K562 (cell line): ENCODE data around the gene C2CD2. TPM values are rescaled to one million over a fixed set of nuclear protein-coding genes. Genes with fewer than 3 reads are reported as not detected.

Experiments
- HDAC2 ChIP-seq: fragments of 450-650 bp; IDR thresholded peaks from 2 replicates; pipeline ENCODE4 v1.6.1; 2016; ENCODE audit warnings: mild to moderate bottlenecking
- RBM25 ChIP-seq: fragments of 200-400 bp; formaldehyde crosslinking; IDR thresholded peaks from 2 replicates; pipeline ENCODE4 v1.6.1; 2018; ENCODE audit warnings: low read length, low read depth, moderate library complexity; ENCODE audit not compliant: severe bottlenecking
- ZNF512 ChIP-seq: IDR thresholded peaks from 2 replicates; pipeline ENCODE4 v1.6.1; 2016; ENCODE audit warnings: missing genetic modification characterization, missing compliant biosample characterization
- polyA plus RNA-seq, 8 experiments: library from polyadenylated mRNA; depleted of rRNA in 4 of 8; stranded (reverse) in 5 of 8; unstranded in 3 of 8; fragments of >200 nt; fragmentation: Nextera tagmentation in 2 of 8; fragmentation: Illumina TruSeq in 1 of 8; extraction: Ambion mirVana in 2 of 8; extraction: Trizol in 1 of 8; gene quantifications; 2 replicates each; pipeline versions ENCODE4 v1.2.1 to v1.2.3, GENCODE V29; 2011 to 2014; ENCODE audit warnings: inconsistent platforms in 1 of 8, missing spikeins in 1 of 8
- total RNA-seq, 7 experiments: library from RNA; depleted of rRNA in 6 of 7; stranded (reverse); fragments of >200 nt in 6 of 7; fragmentation: Illumina TruSeq in 2 of 7; extraction: Trizol in 2 of 7; gene quantifications; 2 replicates each; pipeline versions ENCODE4 v1.2.1 to v1.2.3, GENCODE V29; 2011 to 2021; ENCODE audit warnings: low replicate concordance in 1 of 7
- TF ChIP-seq, protein P1 (sequence below): fragments of 250-450 bp; sonication (Bioruptor Pico); IDR thresholded peaks from 2 replicates; pipeline ENCODE4 v1.8.0; 2022; ENCODE audit warnings: inconsistent platforms, mild to moderate bottlenecking, moderate library complexity, borderline replicate concordance
- TF ChIP-seq, protein P2 (sequence below): fragments of 150-350 bp; IDR thresholded peaks from 2 replicates; pipeline ENCODE4 v1.6.1; 2014; ENCODE audit warnings: low read depth, mild to moderate bottlenecking, low read length, borderline replicate concordance
- TF ChIP-seq, protein P3 (sequence below): sonication (generic); formaldehyde crosslinking; IDR thresholded peaks from 2 replicates; pipeline ENCODE4 v1.8.1; 2023; ENCODE audit warnings: missing genetic modification reagents, mild to moderate bottlenecking, borderline replicate concordance
- TF ChIP-seq, protein P4 (sequence below): fragments of 250-450 bp; sonication (Bioruptor Pico); IDR thresholded peaks from 2 replicates; pipeline ENCODE4 v1.5.1; 2021; ENCODE audit warnings: mild to moderate bottlenecking

Gene C2CD2
- total and polyA plus RNA-seq, 9 of the 15 experiments (the other 6 are each of a cell fraction or from before 2014, with no cell fraction given) = 1.3 to 21.6 (median 12.1) TPM

DNA sequence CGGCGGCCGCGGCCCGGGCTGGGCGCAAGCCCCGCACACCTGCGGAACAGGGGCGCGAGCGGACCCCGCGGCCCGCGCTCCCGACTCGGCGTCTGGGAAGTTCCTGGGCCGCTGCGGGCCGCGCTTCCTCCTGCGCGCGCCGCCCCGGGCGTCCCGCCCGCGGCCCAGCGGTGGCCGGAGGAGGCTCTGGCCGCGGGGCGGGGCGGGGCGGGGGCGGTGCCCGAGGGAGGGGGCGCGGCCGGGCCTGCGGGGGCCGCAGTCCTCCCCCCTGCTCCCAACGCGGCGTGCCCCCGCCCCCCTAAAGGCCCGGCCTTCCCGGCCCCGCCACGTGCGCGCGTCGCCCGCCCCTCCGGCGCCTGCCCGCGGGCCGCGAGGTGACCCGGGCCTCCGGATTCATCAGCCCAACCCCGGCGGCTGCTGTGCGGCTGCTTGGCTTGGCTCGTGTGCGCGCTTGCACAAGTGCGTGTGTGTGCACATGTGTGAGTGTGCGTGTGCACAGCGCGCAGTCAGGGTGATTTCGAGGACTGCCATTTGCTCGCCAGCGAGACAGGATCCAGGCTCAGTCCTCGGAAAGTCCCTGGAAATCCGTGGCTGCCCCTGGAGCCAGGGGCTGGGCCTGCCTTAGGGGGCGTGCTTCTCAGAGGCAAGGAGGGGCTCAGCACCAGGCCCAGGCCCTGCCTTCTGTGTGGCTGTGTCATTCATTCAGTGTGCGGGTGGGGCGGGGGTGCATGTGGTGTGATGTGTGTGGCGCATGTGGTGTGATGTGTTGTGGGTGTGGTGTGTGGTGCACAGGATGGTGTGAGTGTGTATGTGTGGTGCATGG lies at the start of gene C2CD2 (continued):
- TF ChIP-seq, protein P1, sequence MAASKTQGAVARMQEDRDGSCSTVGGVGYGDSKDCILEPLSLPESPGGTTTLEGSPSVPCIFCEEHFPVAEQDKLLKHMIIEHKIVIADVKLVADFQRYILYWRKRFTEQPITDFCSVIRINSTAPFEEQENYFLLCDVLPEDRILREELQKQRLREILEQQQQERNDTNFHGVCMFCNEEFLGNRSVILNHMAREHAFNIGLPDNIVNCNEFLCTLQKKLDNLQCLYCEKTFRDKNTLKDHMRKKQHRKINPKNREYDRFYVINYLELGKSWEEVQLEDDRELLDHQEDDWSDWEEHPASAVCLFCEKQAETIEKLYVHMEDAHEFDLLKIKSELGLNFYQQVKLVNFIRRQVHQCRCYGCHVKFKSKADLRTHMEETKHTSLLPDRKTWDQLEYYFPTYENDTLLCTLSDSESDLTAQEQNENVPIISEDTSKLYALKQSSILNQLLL (CRISPR knock-in tag) = no peak
- TF ChIP-seq, protein P2, sequence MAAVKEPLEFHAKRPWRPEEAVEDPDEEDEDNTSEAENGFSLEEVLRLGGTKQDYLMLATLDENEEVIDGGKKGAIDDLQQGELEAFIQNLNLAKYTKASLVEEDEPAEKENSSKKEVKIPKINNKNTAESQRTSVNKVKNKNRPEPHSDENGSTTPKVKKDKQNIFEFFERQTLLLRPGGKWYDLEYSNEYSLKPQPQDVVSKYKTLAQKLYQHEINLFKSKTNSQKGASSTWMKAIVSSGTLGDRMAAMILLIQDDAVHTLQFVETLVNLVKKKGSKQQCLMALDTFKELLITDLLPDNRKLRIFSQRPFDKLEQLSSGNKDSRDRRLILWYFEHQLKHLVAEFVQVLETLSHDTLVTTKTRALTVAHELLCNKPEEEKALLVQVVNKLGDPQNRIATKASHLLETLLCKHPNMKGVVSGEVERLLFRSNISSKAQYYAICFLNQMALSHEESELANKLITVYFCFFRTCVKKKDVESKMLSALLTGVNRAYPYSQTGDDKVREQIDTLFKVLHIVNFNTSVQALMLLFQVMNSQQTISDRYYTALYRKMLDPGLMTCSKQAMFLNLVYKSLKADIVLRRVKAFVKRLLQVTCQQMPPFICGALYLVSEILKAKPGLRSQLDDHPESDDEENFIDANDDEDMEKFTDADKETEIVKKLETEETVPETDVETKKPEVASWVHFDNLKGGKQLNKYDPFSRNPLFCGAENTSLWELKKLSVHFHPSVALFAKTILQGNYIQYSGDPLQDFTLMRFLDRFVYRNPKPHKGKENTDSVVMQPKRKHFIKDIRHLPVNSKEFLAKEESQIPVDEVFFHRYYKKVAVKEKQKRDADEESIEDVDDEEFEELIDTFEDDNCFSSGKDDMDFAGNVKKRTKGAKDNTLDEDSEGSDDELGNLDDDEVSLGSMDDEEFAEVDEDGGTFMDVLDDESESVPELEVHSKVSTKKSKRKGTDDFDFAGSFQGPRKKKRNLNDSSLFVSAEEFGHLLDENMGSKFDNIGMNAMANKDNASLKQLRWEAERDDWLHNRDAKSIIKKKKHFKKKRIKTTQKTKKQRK = no peak
- TF ChIP-seq ZNF512 (tag) (no peak), RBM25 (no peak), HDAC2 (0 out of 2 replicates have a peak, but pooled peaks have one; percentile 29)
- TF ChIP-seq, protein P3, sequence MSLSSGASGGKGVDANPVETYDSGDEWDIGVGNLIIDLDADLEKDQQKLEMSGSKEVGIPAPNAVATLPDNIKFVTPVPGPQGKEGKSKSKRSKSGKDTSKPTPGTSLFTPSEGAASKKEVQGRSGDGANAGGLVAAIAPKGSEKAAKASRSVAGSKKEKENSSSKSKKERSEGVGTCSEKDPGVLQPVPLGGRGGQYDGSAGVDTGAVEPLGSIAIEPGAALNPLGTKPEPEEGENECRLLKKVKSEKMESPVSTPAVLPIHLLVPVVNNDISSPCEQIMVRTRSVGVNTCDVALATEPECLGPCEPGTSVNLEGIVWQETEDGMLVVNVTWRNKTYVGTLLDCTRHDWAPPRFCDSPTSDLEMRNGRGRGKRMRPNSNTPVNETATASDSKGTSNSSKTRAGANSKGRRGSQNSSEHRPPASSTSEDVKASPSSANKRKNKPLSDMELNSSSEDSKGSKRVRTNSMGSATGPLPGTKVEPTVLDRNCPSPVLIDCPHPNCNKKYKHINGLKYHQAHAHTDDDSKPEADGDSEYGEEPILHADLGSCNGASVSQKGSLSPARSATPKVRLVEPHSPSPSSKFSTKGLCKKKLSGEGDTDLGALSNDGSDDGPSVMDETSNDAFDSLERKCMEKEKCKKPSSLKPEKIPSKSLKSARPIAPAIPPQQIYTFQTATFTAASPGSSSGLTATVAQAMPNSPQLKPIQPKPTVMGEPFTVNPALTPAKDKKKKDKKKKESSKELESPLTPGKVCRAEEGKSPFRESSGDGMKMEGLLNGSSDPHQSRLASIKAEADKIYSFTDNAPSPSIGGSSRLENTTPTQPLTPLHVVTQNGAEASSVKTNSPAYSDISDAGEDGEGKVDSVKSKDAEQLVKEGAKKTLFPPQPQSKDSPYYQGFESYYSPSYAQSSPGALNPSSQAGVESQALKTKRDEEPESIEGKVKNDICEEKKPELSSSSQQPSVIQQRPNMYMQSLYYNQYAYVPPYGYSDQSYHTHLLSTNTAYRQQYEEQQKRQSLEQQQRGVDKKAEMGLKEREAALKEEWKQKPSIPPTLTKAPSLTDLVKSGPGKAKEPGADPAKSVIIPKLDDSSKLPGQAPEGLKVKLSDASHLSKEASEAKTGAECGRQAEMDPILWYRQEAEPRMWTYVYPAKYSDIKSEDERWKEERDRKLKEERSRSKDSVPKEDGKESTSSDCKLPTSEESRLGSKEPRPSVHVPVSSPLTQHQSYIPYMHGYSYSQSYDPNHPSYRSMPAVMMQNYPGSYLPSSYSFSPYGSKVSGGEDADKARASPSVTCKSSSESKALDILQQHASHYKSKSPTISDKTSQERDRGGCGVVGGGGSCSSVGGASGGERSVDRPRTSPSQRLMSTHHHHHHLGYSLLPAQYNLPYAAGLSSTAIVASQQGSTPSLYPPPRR (CRISPR knock-in tag) = no peak
- TF ChIP-seq, protein P4, sequence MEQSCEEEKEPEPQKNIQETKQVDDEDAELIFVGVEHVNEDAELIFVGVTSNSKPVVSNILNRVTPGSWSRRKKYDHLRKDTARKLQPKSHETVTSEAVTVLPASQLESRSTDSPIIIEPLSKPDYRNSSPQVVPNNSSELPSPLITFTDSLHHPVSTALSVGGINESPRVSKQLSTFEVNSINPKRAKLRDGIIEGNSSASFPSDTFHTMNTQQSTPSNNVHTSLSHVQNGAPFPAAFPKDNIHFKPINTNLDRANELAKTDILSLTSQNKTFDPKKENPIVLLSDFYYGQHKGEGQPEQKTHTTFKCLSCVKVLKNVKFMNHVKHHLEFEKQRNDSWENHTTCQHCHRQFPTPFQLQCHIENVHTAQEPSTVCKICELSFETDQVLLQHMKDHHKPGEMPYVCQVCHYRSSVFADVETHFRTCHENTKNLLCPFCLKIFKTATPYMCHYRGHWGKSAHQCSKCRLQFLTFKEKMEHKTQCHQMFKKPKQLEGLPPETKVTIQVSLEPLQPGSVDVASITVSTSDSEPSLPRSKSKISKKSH = no peak
